Activated CD4-positive, alpha-beta T cell treated with anti-CD3 and anti-CD28 coated beads, Interleukin-2, amount 50 U/mL, for 4 hours (primary cell): ENCODE measurements around the gene ANKEF1.
A peak's percentile ranks its signal among the peaks of the same experiment; 100 is the strongest.
"Not testable (repeated sequence)": the region's sequence is repeated elsewhere in the genome, so short reads cannot be mapped to it uniquely, and the experiment has no call there.

ENCODE experiments used
- DNase-seq, 2 experiments: peaks; one replicate each; pipeline ENCODE4 v3.0.0-alpha.2; 2020

The ANKEF1 gene

GRCh38 chr20:10034717-10035571, at the start of gene ANKEF1:
TSS of gene ANKEF1 (plus strand) at chr20:10034987. CDS start at chr20:10038302, 3,315 bp downstream.
- DNase-seq = peak; percentile 51 to 52

- no peak for DNase-seq
These were observed 49.5 kb upstream of the ANKEF1 start for GRCh38 chr20:9985281-9985680.

GRCh38 chr20:9985773-9986172, 49.0 kb upstream of the ANKEF1 start:
- no peak for DNase-seq

GRCh38 chr20:9989066-9989724, 45.6 kb upstream of the ANKEF1 start:
- no peak for DNase-seq

- no peak for DNase-seq
These were observed 41.6 kb upstream of the ANKEF1 start for GRCh38 chr20:9993137-9993536.

GRCh38 chr20:9994676-9995075, 40.1 kb upstream of the ANKEF1 start:
- DNase-seq = no peak

- DNase-seq = no peak
These were observed 39.1 kb upstream of the ANKEF1 start for GRCh38 chr20:9995510-9996272.

- DNase-seq = no peak
These were observed 37.8 kb upstream of the ANKEF1 start for GRCh38 chr20:9996944-9997343.

GRCh38 chr20:9999645-10000044, 35.1 kb upstream of the ANKEF1 start:
- DNase-seq = no peak

- no peak for DNase-seq
These were observed 31.9 kb upstream of the ANKEF1 start for GRCh38 chr20:10002866-10003265.

- no peak for DNase-seq
These were observed 29.9 kb upstream of the ANKEF1 start for GRCh38 chr20:10004900-10005299.

GRCh38 chr20:10005885-10006284, 28.9 kb upstream of the ANKEF1 start:
- no peak for DNase-seq

- DNase-seq = no peak
These were observed 28.2 kb upstream of the ANKEF1 start for GRCh38 chr20:10006447-10007090.

- no peak for DNase-seq
These were observed 27.6 kb upstream of the ANKEF1 start for GRCh38 chr20:10007158-10007557.

- no peak for DNase-seq
These were observed 27.0 kb upstream of the ANKEF1 start for GRCh38 chr20:10007747-10008146.

GRCh38 chr20:10012464-10012863, 22.3 kb upstream of the ANKEF1 start:
- DNase-seq = no peak

GRCh38 chr20:10014431-10014830, 20.4 kb upstream of the ANKEF1 start:
- DNase-seq = no peak

- no peak for DNase-seq
These were observed 13.8 kb upstream of the ANKEF1 start for GRCh38 chr20:10020937-10021336.

GRCh38 chr20:10022625-10023024, 12.2 kb upstream of the ANKEF1 start:
- no peak for DNase-seq

- no peak for DNase-seq
These were observed 10.9 kb upstream of the ANKEF1 start for GRCh38 chr20:10023911-10024310.

GRCh38 chr20:10031451-10032215, 3.2 kb upstream of the ANKEF1 start:
- not testable (repeated sequence) for DNase-seq

GRCh38 chr20:10032269-10032668, 2.5 kb upstream of the ANKEF1 start:
- DNase-seq = not testable (repeated sequence)
